ENCODE results near the gene BCL2.

- TF ChIP-seq CTCF (conservative IDR thresholded peaks at IDR 0.05 in 1 of 2, IDR thresholded peaks at IDR 0.05 in 1 of 2; ENCODE audit: extremely low read depth in 1 of 2, insufficient read depth in 1 of 2, low read depth in 1 of 2, low read length in 2 of 2), result no peak
- no peak for TF ChIP-seq EZH2 (IDR thresholded peaks at IDR 0.05; ENCODE audit: borderline replicate concordance, low read length)
Measured at GRCh38 chr18:63292831-63293683, 26.5 kb downstream of the BCL2 start.

All from mammary epithelial cell (primary cell).